ENCODE data around the gene FAM229A. TPM values are rescaled to one million over a fixed set of nuclear protein-coding genes. Genes with fewer than 3 reads are reported as not detected.
"Not testable (repeated sequence)": the region's sequence is repeated elsewhere in the genome, so short reads cannot be mapped to it uniquely, and the experiment has no call there.

The FAM229A gene
- total RNA-seq, 1 experiment from 2014 or later = 5.6 TPM

- Histone ChIP-seq H3K79me2 (ENCODE audit: insufficient read depth, low read length) (no peaks in the 10 kb centered on the region; the same call in 1 of the 2 replicates), H4K5ac (ENCODE audit: insufficient read length, low read depth, low read length) (no peak overlapping the region), H2BK20ac (ENCODE audit: low read depth, low read length, poor library complexity, severe bottlenecking) (no peak overlapping the region), H2BK120ac (ENCODE audit: low read depth, low read length, poor library complexity, severe bottlenecking) (no peak overlapping the region), H2AFZ (ENCODE audit: low read length) (no peak overlapping the region), H3K79me1 (ENCODE audit: insufficient read depth, low read depth, low read length, poor library complexity, severe bottlenecking) (no peaks in the 10 kb centered on the region), H3K4me1 (ENCODE audit: insufficient read depth, low read length) (peaks cover 1% of the 10 kb centered on the region; the same call in 1 of the 2 replicates), H3K4ac (ENCODE audit: low read depth, low read length) (no peak overlapping the region), H3K9me3 (ENCODE audit: control insufficient read depth, low read depth, low read length) (no peaks in the 10 kb centered on the region), H3K9ac (ENCODE audit: extremely low read depth, insufficient read length, low read length) (no peak overlapping the region), H3K23ac (ENCODE audit: insufficient read length, low read depth, low read length) (no peak overlapping the region), H3K23me2 (ENCODE audit: insufficient read length, low read depth, low read length, poor library complexity, severe bottlenecking) (peaks cover 4% of the 10 kb centered on the region), H2BK12ac (ENCODE audit: insufficient read length, low read depth, low read length) (no peak overlapping the region), H3K56ac (ENCODE audit: insufficient read length, low read depth, low read length) (no peak overlapping the region), H3K27ac (ENCODE audit: insufficient read length, low read depth, low read length) (no peak overlapping the region), H2AK5ac (ENCODE audit: insufficient read length, low read length) (no peak overlapping the region), H3K14ac (ENCODE audit: insufficient read depth, low read length) (no peak overlapping the region), H3K4me2 (ENCODE audit: insufficient read depth, insufficient read length, low read length) (no peak overlapping the region), H2BK15ac (ENCODE audit: low read depth, low read length) (no peak overlapping the region), H4K91ac (ENCODE audit: insufficient read length, low read depth, low read length) (no peak overlapping the region), H4K8ac (replicated peaks; ENCODE audit: insufficient read length, low read depth, low read length) (no peak overlapping the region), H2BK5ac (ENCODE audit: insufficient read length, low read length) (no peak overlapping the region), H4K20me1 (ENCODE audit: control insufficient read depth, insufficient read depth, insufficient read length) (no peaks in the 10 kb centered on the region), H3T11ph (ENCODE audit: low read length) (no peak overlapping the region), H3K27me3 (ENCODE audit: insufficient read depth, low read length) (no peaks in the 10 kb centered on the region), H3K18ac (ENCODE audit: insufficient read length, low read depth, low read length) (no peak overlapping the region)
- Mint-ChIP-seq H3K36me3 (ENCODE audit: insufficient read depth in 1 of 3, low read depth in 3 of 3) (peaks cover 8 to 18% (median 13%) of the 10 kb centered on the region in 3 experiments), H3K27ac (no peak overlapping the region), H3K27me3 (ENCODE audit: low read depth) (no peaks in the 10 kb centered on the region), H3K9me3 (peaks cover 4 to 8% of the 10 kb centered on the region in 2 experiments; a peak in 4 of 5 replicates), H3K4me3 (no peak overlapping the region), H3K4me1 (peaks cover 15 to 17% of the 10 kb centered on the region in 2 experiments)
- no peak for DNase-seq
- TF ChIP-seq CTCF (conservative IDR thresholded peaks at IDR 0.05) = no peak
- no CpG with 5 or more reads among the region's 2 CpGs for WGBS (ENCODE audit: extremely low coverage, insufficient read length, low lambda C conversion rate)
These were observed 36.1 kb upstream of the FAM229A start for GRCh38 chr1:32398401-32398800.

- H3T11ph ChIP-seq (ENCODE audit: low read length); H2BK12ac ChIP-seq (ENCODE audit: insufficient read length, low read depth, low read length); H3K79me2 ChIP-seq (ENCODE audit: insufficient read depth, low read length); H3K4me2 ChIP-seq (ENCODE audit: insufficient read depth, insufficient read length, low read length); H4K5ac ChIP-seq (ENCODE audit: insufficient read length, low read depth, low read length); H3K4me1 ChIP-seq (ENCODE audit: insufficient read depth, low read length); H3K4ac ChIP-seq (ENCODE audit: low read depth, low read length); DNase-seq; H2BK120ac ChIP-seq (ENCODE audit: low read depth, low read length, poor library complexity, severe bottlenecking); H4K8ac ChIP-seq (replicated peaks; ENCODE audit: insufficient read length, low read depth, low read length); H3K23me2 ChIP-seq (ENCODE audit: insufficient read length, low read depth, low read length, poor library complexity, severe bottlenecking); H3K23ac ChIP-seq (ENCODE audit: insufficient read length, low read depth, low read length); H3K9ac ChIP-seq (ENCODE audit: extremely low read depth, insufficient read length, low read length); H4K20me1 ChIP-seq (ENCODE audit: control insufficient read depth, insufficient read depth, insufficient read length); H3K27me3 Mint-ChIP-seq (ENCODE audit: low read depth); H3K18ac ChIP-seq (ENCODE audit: insufficient read length, low read depth, low read length); H3K9me3 Mint-ChIP-seq; H3K27ac ChIP-seq (ENCODE audit: insufficient read length, low read depth, low read length); H2BK15ac ChIP-seq (ENCODE audit: low read depth, low read length); H2AK5ac ChIP-seq (ENCODE audit: insufficient read length, low read length); H2BK5ac ChIP-seq (ENCODE audit: insufficient read length, low read length); H3K56ac ChIP-seq (ENCODE audit: insufficient read length, low read depth, low read length); H3K9me3 ChIP-seq (ENCODE audit: control insufficient read depth, low read depth, low read length); H2BK20ac ChIP-seq (ENCODE audit: low read depth, low read length, poor library complexity, severe bottlenecking); H3K27me3 ChIP-seq (ENCODE audit: insufficient read depth, low read length); H4K91ac ChIP-seq (ENCODE audit: insufficient read length, low read depth, low read length); H2AFZ ChIP-seq (ENCODE audit: low read length); H3K4me3 Mint-ChIP-seq; H3K14ac ChIP-seq (ENCODE audit: insufficient read depth, low read length); H3K79me1 ChIP-seq (ENCODE audit: insufficient read depth, low read depth, low read length, poor library complexity, severe bottlenecking): not testable (repeated sequence)
- H3K27ac Mint-ChIP-seq = 0 out of 7 replicates have a peak overlapping the region, but pooled peaks of 1 of the 3 experiments have one; percentile 23
- peaks cover 10 to 22% (median 17%) of the 10 kb centered on the region in 3 experiments for H3K36me3 Mint-ChIP-seq (ENCODE audit: insufficient read depth in 1 of 3, low read depth in 3 of 3)
- WGBS (ENCODE audit: extremely low coverage, insufficient read length, low lambda C conversion rate) = no CpG with 5 or more reads among the region's 5 CpGs
- H3K4me1 Mint-ChIP-seq = peaks cover 19 to 20% of the 10 kb centered on the region in 2 experiments
These were observed 34.2 kb upstream of the FAM229A start for GRCh38 chr1:32396524-32396923.
